GM10248 (cell line): ENCODE measurements around the gene RAC3.

Experiments
- CTCF ChIA-PET: fragments of 300-600 bp; sonication (Branson Sonifier 250); formaldehyde crosslinking; extraction: SDS; loops from one replicate; lab custom pipeline; 2021; ENCODE audit warnings: antibody characterized with exemption; lab: Yijun Ruan, JAX
- POLR2A ChIA-PET: fragments of 350-650 bp; sonication (Branson Sonifier 250); formaldehyde crosslinking; extraction: SDS; loops from one replicate; lab custom pipeline; 2020; ENCODE audit warnings: antibody characterized with exemption; lab: Yijun Ruan, JAX
- DNase-seq: peaks from one replicate; pipeline ENCODE4 v3.0.0; 2012; ENCODE audit errors: extremely low spot score
- TF ChIP-seq, protein P1 (sequence below): IDR thresholded peaks from 2 replicates; pipeline ENCODE4 v1.5.1; 2012; ENCODE audit warnings: mild to moderate bottlenecking, low read depth; ENCODE audit errors: extremely low read depth, missing control alignments, control extremely low read depth

The RAC3 gene

DNA sequence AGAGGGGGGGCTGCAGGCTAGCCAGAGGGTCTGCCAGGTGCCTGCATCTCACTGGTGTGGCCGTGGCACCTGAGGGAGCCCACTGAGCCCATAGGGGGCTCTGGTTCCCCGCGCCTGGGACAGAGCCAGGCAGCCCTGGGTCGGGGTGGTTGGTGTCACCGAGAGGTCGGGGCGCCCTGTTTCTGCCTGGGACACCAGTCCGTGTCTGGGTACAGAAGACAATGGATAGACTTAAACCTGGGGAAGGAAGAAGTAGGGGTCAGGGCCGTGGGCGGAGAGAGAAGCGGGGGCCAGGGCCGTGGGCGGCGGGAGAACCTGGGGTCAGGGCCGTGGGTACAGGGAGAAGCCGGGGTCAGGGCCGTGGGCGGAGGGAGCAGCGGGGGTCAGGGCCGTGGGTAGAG is 17.1 kb downstream of the RAC3 start:
- DNase-seq = no peak
- TF ChIP-seq, protein P1, sequence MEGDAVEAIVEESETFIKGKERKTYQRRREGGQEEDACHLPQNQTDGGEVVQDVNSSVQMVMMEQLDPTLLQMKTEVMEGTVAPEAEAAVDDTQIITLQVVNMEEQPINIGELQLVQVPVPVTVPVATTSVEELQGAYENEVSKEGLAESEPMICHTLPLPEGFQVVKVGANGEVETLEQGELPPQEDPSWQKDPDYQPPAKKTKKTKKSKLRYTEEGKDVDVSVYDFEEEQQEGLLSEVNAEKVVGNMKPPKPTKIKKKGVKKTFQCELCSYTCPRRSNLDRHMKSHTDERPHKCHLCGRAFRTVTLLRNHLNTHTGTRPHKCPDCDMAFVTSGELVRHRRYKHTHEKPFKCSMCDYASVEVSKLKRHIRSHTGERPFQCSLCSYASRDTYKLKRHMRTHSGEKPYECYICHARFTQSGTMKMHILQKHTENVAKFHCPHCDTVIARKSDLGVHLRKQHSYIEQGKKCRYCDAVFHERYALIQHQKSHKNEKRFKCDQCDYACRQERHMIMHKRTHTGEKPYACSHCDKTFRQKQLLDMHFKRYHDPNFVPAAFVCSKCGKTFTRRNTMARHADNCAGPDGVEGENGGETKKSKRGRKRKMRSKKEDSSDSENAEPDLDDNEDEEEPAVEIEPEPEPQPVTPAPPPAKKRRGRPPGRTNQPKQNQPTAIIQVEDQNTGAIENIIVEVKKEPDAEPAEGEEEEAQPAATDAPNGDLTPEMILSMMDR = no peak
- POLR2A ChIA-PET = interaction anchor here (1.8 kb wide), 1 partner anchor 11 kb away, joined by 5 read pairs; the partner anchor contains the start of gene DCXR
- CTCF ChIA-PET = interaction anchor here (2.6 to 3.0 kb wide), 2 partner anchors 11 to 18 kb away, joined by 14 to 15 read pairs; partner anchors contain the start of genes DCXR and RAC3

DNA sequence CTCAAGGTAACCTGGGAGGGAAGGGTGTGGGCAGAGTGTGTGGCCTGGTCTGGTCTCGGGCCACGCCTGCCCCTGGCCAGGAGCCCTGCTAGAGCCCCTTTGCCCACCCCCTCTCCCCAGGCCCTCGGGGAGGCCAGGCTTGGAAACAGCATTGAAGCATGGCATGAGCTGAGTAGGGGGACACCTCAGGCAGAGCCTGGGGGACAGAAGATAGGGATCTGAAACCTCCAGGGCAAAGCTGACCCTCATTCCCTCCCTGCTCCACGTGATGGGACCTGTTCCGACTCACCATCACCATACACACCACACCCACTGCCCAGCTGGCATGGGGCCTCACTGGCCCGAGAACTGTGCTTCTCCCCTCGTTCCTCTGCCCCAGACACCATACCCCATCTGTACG is 17.6 kb downstream of the RAC3 start:
- TF ChIP-seq, protein P1 = no peak
- POLR2A ChIA-PET = interaction anchor here (1.8 kb wide), 1 partner anchor 11 kb away, joined by 5 read pairs; the partner anchor contains the start of gene DCXR
- CTCF ChIA-PET = interaction anchor here (2.6 to 3.0 kb wide), 2 partner anchors 11 to 19 kb away, joined by 14 to 15 read pairs; partner anchors contain the start of genes DCXR and RAC3
- DNase-seq = no peak

DNA sequence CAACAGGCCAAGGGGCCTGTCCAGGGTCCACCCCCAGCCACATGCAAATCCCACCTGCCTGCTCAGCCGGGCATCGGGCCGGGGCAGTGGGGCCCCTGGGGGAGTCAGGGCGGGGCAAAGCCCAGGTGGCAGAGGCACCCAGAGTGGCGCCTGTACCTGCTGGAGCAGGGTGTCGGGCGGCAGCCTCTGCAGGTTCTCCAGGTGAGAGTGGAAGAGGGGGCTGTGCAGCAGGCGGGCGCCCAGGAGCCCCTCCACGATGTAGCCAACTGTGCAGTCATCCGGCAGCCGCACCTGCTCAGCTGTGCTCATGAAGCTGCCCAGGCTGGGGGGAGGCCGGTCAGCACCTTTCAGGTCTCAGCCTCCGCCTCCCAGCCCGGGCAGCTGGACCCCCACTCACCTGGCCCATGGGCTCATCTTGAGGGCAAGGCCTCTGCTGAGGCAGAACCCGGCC is 18.1 kb downstream of the RAC3 start:
- DNase-seq = no peak
- ChIA-PET CTCF (interaction anchor here (0.9 to 3.0 kb wide), 6 partner anchors 11 to 156 kb away, joined by 3 to 15 read pairs (median 5); partner anchors contain the start of genes DCXR, DUS1L and RAC3), POLR2A (interaction anchor here (1.8 kb wide), 1 partner anchor 12 kb away, joined by 5 read pairs; the partner anchor contains the start of gene DCXR)
- TF ChIP-seq, protein P1 = no peak

DNA sequence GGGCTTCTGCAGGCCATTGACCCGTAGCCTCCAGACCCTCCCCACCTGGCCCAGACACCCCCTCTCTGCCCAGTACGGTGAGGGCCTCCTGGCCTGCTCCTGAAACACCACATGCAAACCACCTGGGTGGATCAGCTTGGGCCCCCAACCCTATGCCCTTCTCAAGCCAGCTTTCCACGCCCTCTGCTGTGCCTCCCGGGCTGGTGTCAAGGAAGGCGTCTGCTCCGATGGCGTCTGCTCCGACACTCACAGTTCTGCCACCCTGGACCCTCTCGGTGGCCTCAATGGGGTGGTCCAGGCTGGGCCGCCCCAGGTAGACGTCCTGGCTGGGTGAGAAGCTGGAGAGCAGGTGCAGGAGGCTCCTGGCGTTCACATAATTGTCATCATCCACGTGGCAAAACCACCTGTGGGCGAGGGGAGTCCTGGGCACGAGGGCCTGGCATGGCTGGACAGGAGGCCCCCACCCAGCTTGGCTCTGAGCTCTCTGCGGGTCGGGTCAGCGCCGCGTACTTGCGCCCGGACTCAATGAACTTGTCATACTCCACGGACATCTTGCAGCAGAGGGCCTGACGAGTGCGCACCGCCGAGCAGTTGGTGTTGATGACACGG is 18.8 kb downstream of the RAC3 start:
- TF ChIP-seq, protein P1 = no peak
- CTCF ChIA-PET = interaction anchor here (0.9 to 3.0 kb wide), 6 partner anchors 10 to 156 kb away, joined by 3 to 15 read pairs (median 5); partner anchors contain the start of genes DCXR, DUS1L and RAC3
- POLR2A ChIA-PET = interaction anchor here (0.6 to 1.8 kb wide), 2 partner anchors 13 to 400 kb away, joined by 3 to 5 read pairs; partner anchors contain the start of gene DCXR
- DNase-seq = no peak

DNA sequence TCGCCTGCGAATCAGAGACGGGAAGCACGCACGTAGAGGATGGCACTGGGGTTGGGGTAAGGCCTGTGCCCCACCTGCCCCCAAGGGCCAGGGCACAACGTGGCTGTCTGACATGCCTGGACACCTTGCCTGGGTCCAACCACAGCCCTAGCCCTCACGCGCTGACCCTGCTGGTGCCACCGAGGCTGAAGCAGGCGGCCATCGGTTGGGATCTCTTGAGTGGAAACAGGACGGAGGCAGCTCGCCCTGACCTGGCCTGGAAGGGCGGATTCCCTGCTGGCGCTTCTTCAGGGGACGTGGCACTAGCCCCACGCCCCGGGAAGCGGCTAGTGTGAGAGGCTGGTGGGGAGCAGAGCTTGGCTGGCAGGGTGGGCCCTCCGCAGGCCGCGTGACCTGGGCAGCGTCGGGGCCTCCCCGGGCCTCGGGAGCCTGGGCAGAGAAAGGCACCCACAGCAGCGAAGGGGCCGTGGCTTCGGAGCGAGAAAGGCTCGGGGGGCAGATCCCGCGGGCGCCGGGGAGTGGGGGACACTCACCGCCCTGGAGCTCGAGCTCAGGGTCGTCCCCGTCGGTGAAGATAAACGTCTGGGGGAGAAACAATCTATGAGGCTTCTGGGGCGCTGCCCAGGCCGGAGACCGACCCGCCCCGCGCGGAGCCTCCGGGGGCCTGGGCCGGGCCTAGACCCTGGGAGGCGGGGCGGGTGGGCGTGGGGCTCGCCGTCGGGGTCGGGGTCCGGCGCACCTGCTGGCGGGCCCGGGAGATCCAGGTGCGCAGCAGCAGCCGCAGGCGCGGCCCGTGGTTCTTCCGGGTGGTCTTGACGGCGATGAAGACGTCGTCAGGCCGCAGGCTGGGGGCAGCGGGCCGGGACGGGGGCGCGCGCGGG is 19.5 kb downstream of the RAC3 start:
- CTCF ChIA-PET = interaction anchor here (1.2 to 3.0 kb wide), 5 partner anchors 13 to 155 kb away, joined by 4 to 15 read pairs (median 5); partner anchors contain the start of genes DCXR, DUS1L and RAC3
- TF ChIP-seq, protein P1 = no peak
- no peak for DNase-seq
- POLR2A ChIA-PET = interaction anchor here (1.0 to 1.8 kb wide), 2 partner anchors 13 kb away, joined by 3 to 5 read pairs; partner anchors contain the start of gene DCXR
